B cell (primary cell): ENCODE data around the gene AP3S1. TPM values are rescaled to one million over a fixed set of nuclear protein-coding genes. Genes with fewer than 3 reads are reported as not detected.

Experiments used
- ATAC-seq: fragments of 200-7000 bp; cut with Tn5 transposase; one replicate; pipeline ENCODE4 v1.10.0; 2021; ENCODE audit warnings: low read depth, mild to moderate bottlenecking, moderate number of reproducible peaks, moderate library complexity
- CTCF ChIA-PET: fragments of 350-600 bp; sonication (Branson Sonifier 250); formaldehyde crosslinking; loops from one replicate; lab custom pipeline; 2021; ENCODE audit warnings: antibody characterized with exemption, inconsistent platforms; lab: Charles Lee
- POLR2A ChIA-PET: fragments of 350-600 bp; sonication (Branson Sonifier 250); formaldehyde crosslinking; loops from one replicate; lab custom pipeline; 2021; ENCODE audit warnings: antibody characterized with exemption; lab: Charles Lee
- DNase-seq: peaks from one replicate; pipeline ENCODE4 v3.0.0; 2013
- H2AFZ ChIP-seq: 2 replicates; pipeline ENCODE4 v1.6.1; 2012; ENCODE audit warnings: mild to moderate bottlenecking, low read depth, low read length; ENCODE audit not compliant: insufficient read depth, poor library complexity, severe bottlenecking
- H3K27ac ChIP-seq, 2 donors: 1 replicate in 1 of 2; 2 replicates in 1 of 2; pipeline ENCODE4 v1.5.1; 2012 to 2013; ENCODE audit warnings: low read length in 2 of 2, mild to moderate bottlenecking in 2 of 2, moderate library complexity in 1 of 2
- H3K27me3 ChIP-seq, 4 experiments: fragments of 200-600 bp in 1 of 4; sonication (generic) in 1 of 4; replicated peaks in 1 of 4; 1 replicate in 2 of 4; 2 replicates in 2 of 4; pipeline versions ENCODE4 v1.6.1 to v1.7.0; 2013 to 2016; ENCODE audit warnings: low read length in 3 of 4, mild to moderate bottlenecking in 2 of 4, mixed read lengths in 1 of 4, moderate library complexity in 1 of 4; ENCODE audit not compliant: insufficient read depth in 4 of 4, control insufficient read depth in 3 of 4; ENCODE audit errors: control extremely low read depth in 1 of 4
- H3K36me3 ChIP-seq, 2 experiments: replicated peaks in 1 of 2; 1 replicate in 1 of 2; 2 replicates in 1 of 2; pipeline versions ENCODE4 v1.6.1 to v1.7.1; 2013; ENCODE audit warnings: low read length in 1 of 2; ENCODE audit not compliant: insufficient read depth in 2 of 2, control insufficient read depth in 1 of 2; ENCODE audit errors: control extremely low read depth in 1 of 2, extremely low read depth in 1 of 2
- H3K4me1 ChIP-seq, 2 donors: fragments of 200-600 bp in 1 of 2; sonication (generic) in 1 of 2; 1 replicate in 1 of 2; 2 replicates in 1 of 2; pipeline versions ENCODE4 v1.5.1 to v1.6.1; 2013 to 2017; ENCODE audit warnings: low read length in 2 of 2; ENCODE audit not compliant: control insufficient read depth in 2 of 2, insufficient read depth in 2 of 2
- H3K4me2 ChIP-seq: replicated peaks from 2 replicates; pipeline ENCODE3; 2012; ENCODE audit warnings: mild to moderate bottlenecking, low read depth, low read length; ENCODE audit not compliant: poor library complexity, severe bottlenecking
- H3K4me3 ChIP-seq, 5 experiments: fragments of 200-600 bp in 1 of 5; sonication (generic) in 1 of 5; 1 replicate in 3 of 5; 2 replicates in 2 of 5; pipeline versions ENCODE4 v1.5.1 to v1.7.0; 2011 to 2016; ENCODE audit warnings: low read length in 4 of 5, mild to moderate bottlenecking in 4 of 5, low read depth in 2 of 5, control low read depth in 1 of 5, moderate library complexity in 1 of 5; ENCODE audit not compliant: insufficient read depth in 1 of 5; ENCODE audit errors: control extremely low read depth in 1 of 5, extremely low read depth in 1 of 5
- H3K79me2 ChIP-seq: fragments of 200-600 bp; sonication (generic); one replicate; pipeline ENCODE4 v1.6.0; 2016; ENCODE audit warnings: low read length; ENCODE audit not compliant: control insufficient read depth, insufficient read depth
- H3K9ac ChIP-seq: fragments of 200-600 bp; sonication (generic); 2 replicates; pipeline ENCODE4 v1.6.1; 2017; ENCODE audit warnings: mild to moderate bottlenecking, low read length, moderate library complexity
- H3K9me3 ChIP-seq, 3 donors: one replicate each; pipeline versions ENCODE4 v1.6.1 to v1.7.1; 2013; ENCODE audit warnings: low read length in 2 of 3; ENCODE audit not compliant: control insufficient read depth in 2 of 3, insufficient read depth in 1 of 3; ENCODE audit errors: control extremely low read depth in 1 of 3
- H4K20me1 ChIP-seq: 2 replicates; pipeline ENCODE4 v1.6.0; 2012; ENCODE audit warnings: mild to moderate bottlenecking, low read length; ENCODE audit not compliant: insufficient read depth, control insufficient read depth, poor library complexity, severe bottlenecking
- H3K27ac Mint-ChIP-seq: one replicate; pipeline ENCODE4 v1.8.0; 2021; ENCODE audit warnings: mixed read lengths
- H3K27me3 Mint-ChIP-seq: one replicate; pipeline ENCODE4 v1.8.0; 2021; ENCODE audit warnings: mixed read lengths
- H3K4me1 Mint-ChIP-seq: one replicate; pipeline ENCODE4 v1.8.0; 2021; ENCODE audit warnings: mixed read lengths
- H3K4me3 Mint-ChIP-seq: one replicate; pipeline ENCODE4 v1.8.0; 2021; ENCODE audit warnings: mixed read lengths
- H3K9me3 Mint-ChIP-seq: one replicate; pipeline ENCODE4 v1.8.0; 2022; ENCODE audit warnings: mixed read lengths; ENCODE audit not compliant: insufficient read depth
- CTCF ChIP-seq: fragments of 200-600 bp; IDR thresholded peaks from one replicate; pipeline ENCODE4 v1.8.0; 2022; ENCODE audit warnings: antibody characterized with exemption, mild to moderate bottlenecking
- EZH2 ChIP-seq: IDR thresholded peaks from 2 replicates; pipeline ENCODE4 v1.6.1; 2012; ENCODE audit warnings: borderline replicate concordance, low read depth, mild to moderate bottlenecking, moderate library complexity, low read length; ENCODE audit not compliant: insufficient read depth, poor library complexity, severe bottlenecking
- WGBS: methylation state at CpG from one replicate; pipeline ENCODE4 v1.1.5; 2013; ENCODE audit warnings: missing lambda C conversion rate; ENCODE audit not compliant: insufficient coverage; 5-methylcytosine and 5-hydroxymethylcytosine counted together
- intact Hi-C: fragments of 100-400 bp; cut with micrococcal nuclease; formaldehyde crosslinking; loops from one replicate; pipeline ENCODE4 v1.10.0; 2022
- polyA plus RNA-seq: library from polyadenylated mRNA; depleted of rRNA; stranded (reverse); fragments of >200 nt; gene quantifications from 2 replicates; pipeline ENCODE4 v1.2.3, GENCODE V29; 2012
- total RNA-seq, 2 donors: library from RNA; stranded (reverse); fragments of 120-200 nt in 1 of 2; gene quantifications; 1 replicate in 1 of 2; 2 replicates in 1 of 2; pipeline versions ENCODE4 v1.2.3 to v1.2.4, GENCODE V29; 2013 to 2022

The AP3S1 gene
- total and polyA plus RNA-seq, 2 donors (not counting 1 experiment from before 2014, with no cell fraction given) = 12.8 to 47.6 TPM

- H3K9me3 ChIP-seq = no peaks in the 10 kb centered on the region
- no peak overlapping the region for H2AFZ ChIP-seq
- ATAC-seq (no peak), DNase-seq (no peak)
- WGBS = no CpG with 5 or more reads among the region's 4 CpGs
- H3K27me3 Mint-ChIP-seq = no peaks in the 10 kb centered on the region
- no peaks in the 10 kb centered on the region for H3K4me1 ChIP-seq
- TF ChIP-seq EZH2 (no peak), CTCF (no peak)
- POLR2A ChIA-PET = no interaction called here
- H3K9me3 Mint-ChIP-seq = no peaks in the 10 kb centered on the region
- intact Hi-C loops = no loop called here
- no peak overlapping the region for H3K4me2 ChIP-seq
- no peak overlapping the region for H3K27ac ChIP-seq
- no peak overlapping the region for H3K4me3 ChIP-seq
- H3K4me1 Mint-ChIP-seq = no peaks in the 10 kb centered on the region
- no peak overlapping the region for H3K27ac Mint-ChIP-seq
- H3K36me3 ChIP-seq = no peaks in the 10 kb centered on the region
- H3K9ac ChIP-seq = no peak overlapping the region
- CTCF ChIA-PET = no interaction called here
- H3K4me3 Mint-ChIP-seq = no peak overlapping the region
- no peaks in the 10 kb centered on the region for H4K20me1 ChIP-seq
- no peaks in the 10 kb centered on the region for H3K27me3 ChIP-seq
- no peaks in the 10 kb centered on the region for H3K79me2 ChIP-seq
Measured at GRCh38 chr5:115939059-115939458, 97.3 kb downstream of the AP3S1 start.

- Histone ChIP-seq H3K27ac (no peak overlapping the region), H3K9ac (no peak overlapping the region), H3K4me2 (no peak overlapping the region), H3K4me3 (no peak overlapping the region), H3K4me1 (no peaks in the 10 kb centered on the region), H3K9me3 (no peaks in the 10 kb centered on the region), H2AFZ (no peak overlapping the region), H3K79me2 (no peaks in the 10 kb centered on the region), H4K20me1 (no peaks in the 10 kb centered on the region), H3K27me3 (no peaks in the 10 kb centered on the region), H3K36me3 (no peaks in the 10 kb centered on the region)
- CTCF ChIA-PET = no interaction called here
- intact Hi-C loops = no loop called here
- ATAC-seq = no peak
- H3K9me3 Mint-ChIP-seq = no peaks in the 10 kb centered on the region
- H3K27ac Mint-ChIP-seq = no peak overlapping the region
- no peaks in the 10 kb centered on the region for H3K27me3 Mint-ChIP-seq
- no peak for DNase-seq
- H3K4me1 Mint-ChIP-seq = no peaks in the 10 kb centered on the region
- WGBS = no CpG with 5 or more reads among the region's 4 CpGs
- POLR2A ChIA-PET = no interaction called here
- no peak overlapping the region for H3K4me3 Mint-ChIP-seq
- no peak for TF ChIP-seq EZH2
- no peak for TF ChIP-seq CTCF
Measured at GRCh38 chr5:115940080-115940810, 98.5 kb downstream of the AP3S1 start.
